HPDE6-E6E7 (cell line): ENCODE data around the gene CHRNB4.
"Not testable (repeated sequence)": the region's sequence is repeated elsewhere in the genome, so short reads cannot be mapped to it uniquely, and the experiment has no call there.

Experiments
- DNase-seq: peaks from one replicate; pipeline ENCODE4 v3.0.0; 2011; ENCODE audit warnings: missing footprints; ENCODE audit errors: extremely low spot score

The CHRNB4 gene

DNA sequence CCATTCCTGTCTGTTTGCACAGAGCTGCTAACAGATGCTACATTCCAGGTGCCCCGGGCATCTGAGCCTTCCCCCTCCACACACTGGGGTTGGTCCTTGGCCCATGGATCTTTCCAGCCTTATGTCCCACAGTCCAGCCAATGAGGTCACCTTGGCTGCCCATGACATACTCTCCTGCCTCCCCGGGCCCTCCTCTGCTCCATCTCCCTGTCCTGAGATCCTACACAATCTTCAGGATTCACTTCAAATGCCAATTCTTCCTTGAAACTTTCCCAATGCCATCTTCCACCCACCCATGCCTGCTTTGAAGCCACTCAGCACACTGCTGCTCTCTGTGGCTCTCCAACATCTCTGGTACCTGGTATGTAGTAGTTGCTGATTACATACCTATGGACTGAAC lies 24.5 kb downstream of the CHRNB4 start:
- DNase-seq = no peak

DNA sequence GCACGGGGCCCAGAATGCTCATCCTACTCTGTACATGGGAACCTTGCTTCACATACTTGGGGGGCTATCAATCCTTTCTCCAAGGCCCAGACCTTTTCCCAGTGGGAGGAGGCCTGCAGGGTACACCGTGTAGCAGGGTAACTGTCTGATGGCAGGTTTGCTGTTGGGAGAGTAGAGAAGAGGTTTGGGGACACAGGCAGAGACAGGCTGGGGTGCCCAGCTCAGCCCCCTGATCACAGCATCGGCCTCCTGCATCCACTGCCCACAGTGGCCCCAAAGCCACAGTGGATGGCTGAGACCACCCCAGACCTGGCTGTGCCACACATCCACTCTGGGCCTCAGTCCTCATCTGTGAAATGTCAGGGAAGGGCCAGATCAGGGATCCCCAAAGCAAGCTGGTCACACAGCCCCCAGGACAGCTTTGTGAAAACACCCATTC lies 25.8 kb downstream of the CHRNB4 start:
- no peak for DNase-seq

DNA sequence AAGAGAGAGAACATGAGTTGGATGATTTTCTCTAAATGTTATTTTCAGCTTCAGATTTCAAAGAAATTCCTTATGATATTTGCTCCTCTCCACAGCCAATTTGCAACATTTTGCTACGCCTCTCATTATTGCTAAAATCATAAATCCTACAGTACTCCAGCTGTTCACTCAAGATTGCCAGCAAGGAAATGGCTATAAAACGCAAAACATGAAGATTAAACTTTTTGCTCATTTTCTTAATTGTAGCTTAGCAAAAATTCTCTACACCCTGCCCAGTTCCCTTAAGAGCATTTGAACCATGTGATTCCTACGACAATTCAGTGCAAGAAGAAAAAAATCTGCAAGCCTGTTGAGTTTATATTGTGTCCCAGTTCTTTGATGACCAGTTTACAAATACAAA lies 27.0 kb downstream of the CHRNB4 start:
- no peak for DNase-seq

DNA sequence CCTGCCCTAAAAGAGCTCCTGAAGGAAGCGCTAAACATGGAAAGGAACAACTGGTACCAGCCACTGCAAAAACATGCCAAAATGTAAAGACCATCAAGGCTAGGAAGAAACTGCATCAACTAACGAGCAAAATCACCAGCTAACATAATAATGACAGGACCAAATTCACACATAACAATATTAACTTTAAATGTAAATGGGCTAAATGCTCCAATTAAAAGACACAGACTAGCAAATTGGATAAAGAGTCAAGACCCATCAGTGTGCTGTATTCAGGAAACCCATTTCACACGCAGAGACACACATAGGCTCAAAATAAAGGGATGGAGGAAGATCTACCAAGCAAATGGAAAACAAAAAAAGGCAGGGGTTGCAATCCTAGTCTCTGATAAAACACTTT lies 31.5 kb downstream of the CHRNB4 start:
- DNase-seq = not testable (repeated sequence)

DNA sequence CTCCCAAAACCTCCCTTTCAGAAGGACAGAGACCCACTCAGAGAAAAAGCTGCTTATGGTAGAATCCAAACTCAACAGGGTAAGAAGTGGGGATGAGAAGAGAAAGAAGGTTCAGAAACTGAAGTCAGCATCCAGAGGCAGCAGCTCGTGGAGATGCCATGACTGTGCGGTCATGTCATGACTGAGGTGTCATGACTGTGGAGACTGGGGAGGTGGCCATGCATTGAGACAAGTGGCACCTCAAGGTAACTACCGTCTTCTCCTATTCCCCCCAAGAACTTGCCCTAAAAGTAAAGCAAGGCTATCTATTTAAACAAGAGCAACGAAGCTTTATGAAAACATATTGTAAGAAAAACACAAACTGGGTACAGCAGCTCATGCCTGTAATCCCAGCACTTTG lies 35.3 kb downstream of the CHRNB4 start:
- no peak for DNase-seq

DNA sequence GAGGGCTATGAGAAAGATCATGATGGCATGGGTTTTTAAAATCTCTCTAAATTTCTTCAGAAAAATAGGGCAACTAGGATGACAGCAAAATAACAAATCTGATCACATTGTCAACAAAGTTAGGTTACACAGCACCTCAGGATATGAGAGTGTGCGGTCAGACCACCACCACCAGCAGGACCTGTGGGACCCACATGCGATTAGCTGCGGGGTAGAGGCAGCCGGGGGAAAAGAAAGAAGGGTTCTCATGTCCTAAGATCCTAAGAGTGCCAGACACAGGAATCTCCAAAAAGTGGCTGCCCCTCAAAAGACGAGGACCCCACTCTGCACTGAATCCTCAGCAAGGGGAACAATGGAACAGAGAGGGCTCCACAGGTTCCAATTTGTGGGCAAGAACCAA lies 35.8 kb downstream of the CHRNB4 start:
- DNase-seq = no peak

DNA sequence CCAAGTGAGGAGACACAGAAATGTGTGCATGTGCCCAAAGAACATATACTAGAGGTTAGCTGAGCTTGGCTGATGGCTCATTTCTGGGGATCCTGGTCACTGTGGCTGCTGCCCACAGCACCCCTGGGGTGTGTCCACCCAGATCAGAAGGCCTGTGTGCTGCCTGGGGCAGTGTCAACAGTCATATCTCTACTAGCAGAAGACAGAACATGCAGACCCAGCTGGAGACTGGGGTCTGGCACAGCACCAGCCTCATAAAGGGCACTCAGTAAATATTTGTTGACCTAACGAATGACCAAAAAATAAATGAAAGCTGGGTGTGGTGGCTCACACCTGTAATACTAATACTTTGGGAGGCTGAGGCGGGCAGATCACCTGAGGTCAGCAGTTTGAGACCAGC lies 36.6 kb downstream of the CHRNB4 start:
- no peak for DNase-seq

DNA sequence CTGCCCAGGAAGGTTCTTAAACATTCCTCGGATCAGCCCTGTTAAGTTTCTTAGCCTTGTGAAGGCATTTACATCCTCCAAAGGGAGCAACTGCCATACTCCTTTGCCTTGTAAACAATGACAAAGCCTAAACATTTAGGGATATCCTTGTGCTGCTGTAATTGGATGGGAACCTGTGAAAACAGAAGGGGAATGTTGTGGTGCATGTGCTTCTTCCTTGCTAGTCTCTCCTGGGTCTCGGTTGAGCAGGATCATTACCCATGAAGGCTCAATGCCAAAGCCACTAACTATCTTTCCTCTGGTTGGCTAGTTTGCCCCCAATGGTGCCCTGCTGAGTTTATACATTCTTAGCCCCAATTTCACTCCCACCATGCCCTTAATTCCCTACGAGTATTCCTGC lies 37.5 kb downstream of the CHRNB4 start:
- no peak for DNase-seq

DNA sequence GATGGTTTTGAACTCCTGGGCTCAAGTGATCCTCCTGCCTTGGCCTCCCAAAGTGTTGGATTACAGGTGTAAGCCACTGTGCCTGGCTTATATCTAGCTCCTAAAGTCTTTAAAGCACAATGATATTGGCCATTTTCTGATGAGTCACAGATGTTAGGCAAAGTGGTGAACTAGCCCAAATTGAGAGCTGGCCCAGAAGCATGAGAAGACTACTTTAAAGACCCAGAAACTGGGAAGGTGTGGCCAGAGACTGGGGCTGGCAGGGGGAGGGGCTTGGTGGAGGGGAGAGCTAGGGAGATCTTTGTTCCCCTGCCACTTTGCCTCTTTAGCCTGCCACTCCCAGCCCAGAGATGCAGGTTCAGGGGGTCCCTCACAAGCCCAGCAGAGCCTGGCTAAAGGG lies 41.8 kb downstream of the CHRNB4 start:
- DNase-seq = no peak

DNA sequence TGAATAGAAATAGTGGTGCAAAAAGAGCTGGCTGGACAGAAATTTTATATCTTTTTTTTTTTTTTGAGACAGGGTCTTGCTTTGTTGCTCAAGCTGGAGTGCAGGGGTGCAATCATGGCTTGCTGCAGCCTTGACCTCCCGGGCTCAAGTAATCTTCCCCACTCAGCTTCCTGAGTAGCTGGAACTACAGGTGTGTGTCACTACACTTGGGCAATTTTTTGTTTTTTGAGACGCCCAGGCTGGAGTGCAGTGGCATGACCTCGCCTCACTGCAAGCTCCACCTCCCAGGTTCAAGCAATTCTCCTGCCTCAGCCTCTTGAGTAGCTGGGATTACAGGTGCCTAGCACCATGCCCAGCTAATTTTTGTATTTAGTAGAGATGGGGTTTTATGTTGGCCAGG lies 42.7 kb downstream of the CHRNB4 start:
- no peak for DNase-seq

DNA sequence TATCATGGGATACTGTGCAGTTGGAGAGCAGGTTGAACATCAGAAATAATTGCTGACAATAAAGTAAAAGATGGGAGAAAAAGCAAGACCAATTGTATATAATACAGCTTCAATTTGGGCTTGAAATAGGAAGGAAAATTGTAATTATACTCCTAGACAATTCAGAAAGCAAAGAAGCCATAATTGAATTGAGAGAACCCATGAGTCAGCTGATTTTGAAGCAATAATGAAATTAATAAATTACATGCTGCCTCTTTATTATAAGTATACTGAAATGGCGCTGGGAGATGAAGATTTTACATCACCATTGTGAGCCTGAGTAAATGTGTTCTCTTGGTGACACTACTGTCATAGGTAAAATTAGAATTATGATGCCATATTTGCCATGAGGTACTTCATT lies 43.4 kb downstream of the CHRNB4 start:
- no peak for DNase-seq

DNA sequence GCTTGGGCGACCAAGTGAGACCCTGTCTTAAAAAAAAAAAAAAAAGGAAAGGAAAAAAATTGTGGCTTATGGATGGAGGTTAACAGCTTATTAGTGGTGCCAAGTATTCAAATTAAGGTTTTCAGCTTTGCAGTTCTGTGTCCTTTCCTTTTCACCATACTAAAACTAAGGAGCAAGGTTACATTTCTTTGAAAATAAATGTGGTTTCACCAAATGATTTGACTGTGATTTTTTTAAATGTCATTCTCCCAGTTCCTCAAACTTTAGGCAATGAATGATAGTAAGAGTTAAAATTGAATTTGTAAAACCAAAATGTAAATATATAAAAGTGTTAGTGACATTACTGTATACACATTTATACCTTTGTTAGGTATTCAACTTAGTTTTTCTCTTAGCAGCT lies 66.1 kb downstream of the CHRNB4 start:
- DNase-seq = no peak
